Activated CD4-positive, alpha-beta T cell treated with anti-CD3 and anti-CD28 coated beads for 1 hour (primary cell): ENCODE data around the gene NPBWR2.

Experiments
- DNase-seq: peaks from one replicate; pipeline ENCODE4 v3.0.0-alpha.2; 2020

Gene NPBWR2

DNA sequence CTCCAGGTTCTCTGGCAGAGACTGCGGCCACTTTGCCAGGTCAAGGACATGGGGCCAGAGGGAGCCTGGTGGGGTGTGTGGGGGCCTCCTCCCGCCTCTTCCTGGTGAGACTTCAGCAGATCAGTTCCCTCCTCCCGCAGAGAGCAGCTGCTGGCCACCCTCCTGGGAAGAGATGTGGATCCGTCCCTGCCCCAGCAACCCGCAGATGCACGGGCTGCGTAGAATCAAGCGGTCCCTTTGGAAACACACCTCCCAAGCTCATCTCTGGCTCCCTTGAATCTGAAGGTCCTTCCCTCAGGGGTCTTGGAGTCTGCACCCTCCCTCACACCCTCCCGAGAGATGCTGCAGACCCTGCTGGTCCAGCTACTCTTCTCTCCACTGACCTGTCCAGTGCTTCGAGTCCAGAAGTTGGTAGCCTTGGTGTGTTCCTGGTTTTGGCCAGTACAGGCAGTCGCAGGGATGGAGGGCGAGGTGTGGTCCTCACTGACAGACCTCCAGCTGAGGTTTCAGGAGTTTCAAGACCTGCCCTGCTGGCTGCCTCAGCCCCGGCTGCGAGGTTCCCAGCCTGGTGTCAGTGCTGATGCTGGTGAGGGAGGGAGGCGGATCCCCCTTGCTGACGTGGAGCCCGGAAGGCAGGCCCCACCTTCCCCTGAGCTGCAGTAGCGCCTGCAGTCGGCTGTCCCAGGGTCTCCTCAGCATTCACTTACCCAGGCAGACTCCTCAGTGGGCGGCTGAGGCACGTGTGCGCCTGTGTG is at the start of gene NPBWR2:
TSS of gene NPBWR2 (minus strand) at position 585 of the 755 bp plus-strand sequence. CDS start 734 bp downstream, outside the sequence.
- DNase-seq, result no peak

DNA sequence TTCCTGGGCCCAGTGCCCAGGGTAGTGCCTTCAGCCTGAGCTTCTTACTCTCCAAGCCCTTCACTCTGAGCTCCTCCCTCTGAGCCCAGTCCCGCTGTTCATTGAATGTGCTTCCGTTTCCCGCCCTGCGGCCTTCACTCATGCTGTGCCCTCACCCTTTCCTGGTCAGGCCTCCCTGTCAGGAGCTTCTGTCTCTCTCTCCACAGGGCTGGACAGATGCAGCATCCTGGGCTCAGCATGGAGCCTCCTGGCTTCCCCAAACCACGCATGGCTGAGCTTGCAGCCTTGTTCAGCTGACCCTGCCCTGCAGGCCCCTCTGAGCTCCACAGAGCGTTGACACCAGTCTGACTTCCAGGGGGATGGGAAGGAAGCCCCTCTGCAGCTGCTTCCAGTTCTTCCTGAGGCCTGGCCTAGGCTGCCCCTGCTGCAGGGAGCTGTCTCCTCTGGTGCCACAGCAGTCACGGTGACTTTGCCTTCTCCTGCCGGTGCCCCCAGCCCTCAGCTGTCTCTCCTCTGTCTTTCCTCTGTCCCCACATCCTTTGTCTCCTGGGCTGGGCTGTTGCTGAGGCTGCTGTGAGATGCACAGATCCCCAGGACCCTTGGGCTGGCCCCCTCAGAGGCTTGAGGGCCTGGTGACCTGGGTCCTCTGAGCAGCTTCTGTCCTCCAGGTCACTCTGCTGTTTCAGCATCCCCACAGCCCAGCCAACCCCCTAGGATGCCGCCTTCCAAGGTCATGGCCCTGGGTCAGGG is 48.9 kb upstream of the NPBWR2 start:
- no peak for DNase-seq

DNA sequence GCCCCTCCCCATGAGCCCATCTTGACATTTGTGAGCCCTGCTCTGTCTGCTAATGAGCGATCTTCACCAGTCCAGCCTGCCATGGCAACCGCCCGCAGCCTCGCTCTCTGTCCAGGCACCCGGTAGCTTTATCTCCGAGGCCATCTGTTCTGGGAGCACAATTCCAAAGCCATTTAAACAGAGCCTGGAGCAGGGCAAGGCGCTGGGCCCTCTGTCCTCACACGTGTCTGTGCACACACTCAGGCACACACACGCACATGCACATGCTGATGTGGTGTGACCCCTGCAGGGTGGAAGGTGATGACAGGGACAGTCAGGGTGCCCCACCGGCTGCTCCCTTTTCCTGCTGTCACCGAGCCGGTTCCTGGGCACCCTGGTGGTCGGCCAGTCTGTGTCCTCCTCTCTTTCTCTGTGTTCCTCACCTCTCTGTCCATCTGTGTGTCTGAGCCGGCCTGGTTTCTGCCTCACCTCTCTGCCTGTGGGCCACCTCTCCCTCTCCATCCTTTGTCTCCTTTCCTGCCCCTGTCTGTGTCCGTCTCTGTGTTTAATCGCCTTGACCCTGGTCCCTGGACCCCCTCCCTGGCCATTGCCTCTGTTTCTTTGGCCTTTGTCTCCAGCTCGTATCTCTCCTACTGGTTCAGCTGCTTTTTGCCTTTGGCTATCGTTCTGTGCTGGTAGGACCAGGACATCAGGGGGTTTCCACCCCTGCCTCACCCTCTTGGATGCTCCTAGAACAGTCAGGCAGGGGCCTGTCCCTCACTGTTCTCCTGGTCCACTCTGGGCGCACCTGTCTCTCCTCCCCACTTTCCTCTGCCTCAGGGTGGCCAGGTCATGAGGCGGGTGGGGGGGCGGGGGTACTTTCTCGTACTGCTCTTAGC is 48.1 kb upstream of the NPBWR2 start:
- DNase-seq, result no peak

GRCh38 chr20:64154590-64155257 is 47.4 kb upstream of the NPBWR2 start:
- no peak for DNase-seq

DNA sequence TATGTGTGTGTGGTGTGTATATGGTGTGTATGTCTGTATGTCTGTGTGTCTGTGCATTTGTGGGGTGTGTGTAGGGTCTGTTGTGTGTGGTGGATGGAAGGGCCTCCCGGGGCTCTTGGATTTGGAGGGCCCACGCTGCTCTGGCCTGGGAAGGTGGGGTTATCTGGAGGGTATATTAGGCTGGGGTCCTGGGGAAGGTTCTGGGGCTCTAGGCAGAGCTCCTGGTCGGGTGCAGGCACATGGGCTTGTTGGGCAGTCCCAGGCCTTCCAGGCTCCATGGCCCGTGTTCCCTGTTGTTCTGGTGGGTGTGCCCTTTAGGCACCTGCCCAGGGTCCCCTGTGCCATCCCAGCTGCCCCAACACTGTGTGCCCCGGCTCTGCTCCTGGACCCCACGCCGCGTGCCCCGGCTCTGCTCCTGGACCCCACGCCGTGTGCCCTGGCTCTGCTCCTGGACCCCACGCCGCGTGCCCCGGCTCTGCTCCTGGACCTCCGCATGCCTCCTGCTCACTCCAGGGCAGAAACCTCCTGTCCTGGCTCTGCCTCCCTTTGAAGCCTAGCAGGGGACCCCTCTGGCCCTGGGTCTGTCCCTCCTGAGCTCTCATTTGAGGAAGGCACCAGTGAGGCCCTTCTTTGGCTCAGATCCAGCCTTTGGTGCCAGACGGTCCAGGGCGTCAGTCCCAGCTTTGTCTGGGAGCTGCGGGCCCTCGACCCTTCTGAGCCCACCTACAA is 46.7 kb upstream of the NPBWR2 start:
- DNase-seq, result no peak

- no peak for DNase-seq
Observed at GRCh38 chr20:64153410-64153809, 46.0 kb upstream of the NPBWR2 start.

DNA sequence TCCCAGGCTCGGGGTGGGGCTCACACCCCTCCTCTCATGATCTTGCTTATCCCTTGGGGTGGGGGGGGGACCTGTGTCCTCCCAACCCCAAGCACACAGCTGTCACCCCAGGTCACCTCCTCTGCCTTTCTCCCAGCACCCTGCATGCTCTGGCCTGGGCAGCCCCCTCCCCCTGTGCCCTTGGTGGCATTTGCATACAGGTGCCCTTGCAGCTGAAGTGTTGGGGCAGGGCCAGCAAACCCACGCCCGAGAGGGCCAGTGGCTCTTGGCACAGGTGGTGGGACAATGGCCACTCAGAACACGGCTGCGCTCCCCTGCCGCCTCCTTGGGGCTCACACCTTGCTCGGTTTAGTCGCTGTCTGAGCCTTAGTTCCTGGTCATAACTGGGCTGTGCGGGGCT is 45.5 kb upstream of the NPBWR2 start:
- no peak for DNase-seq

DNA sequence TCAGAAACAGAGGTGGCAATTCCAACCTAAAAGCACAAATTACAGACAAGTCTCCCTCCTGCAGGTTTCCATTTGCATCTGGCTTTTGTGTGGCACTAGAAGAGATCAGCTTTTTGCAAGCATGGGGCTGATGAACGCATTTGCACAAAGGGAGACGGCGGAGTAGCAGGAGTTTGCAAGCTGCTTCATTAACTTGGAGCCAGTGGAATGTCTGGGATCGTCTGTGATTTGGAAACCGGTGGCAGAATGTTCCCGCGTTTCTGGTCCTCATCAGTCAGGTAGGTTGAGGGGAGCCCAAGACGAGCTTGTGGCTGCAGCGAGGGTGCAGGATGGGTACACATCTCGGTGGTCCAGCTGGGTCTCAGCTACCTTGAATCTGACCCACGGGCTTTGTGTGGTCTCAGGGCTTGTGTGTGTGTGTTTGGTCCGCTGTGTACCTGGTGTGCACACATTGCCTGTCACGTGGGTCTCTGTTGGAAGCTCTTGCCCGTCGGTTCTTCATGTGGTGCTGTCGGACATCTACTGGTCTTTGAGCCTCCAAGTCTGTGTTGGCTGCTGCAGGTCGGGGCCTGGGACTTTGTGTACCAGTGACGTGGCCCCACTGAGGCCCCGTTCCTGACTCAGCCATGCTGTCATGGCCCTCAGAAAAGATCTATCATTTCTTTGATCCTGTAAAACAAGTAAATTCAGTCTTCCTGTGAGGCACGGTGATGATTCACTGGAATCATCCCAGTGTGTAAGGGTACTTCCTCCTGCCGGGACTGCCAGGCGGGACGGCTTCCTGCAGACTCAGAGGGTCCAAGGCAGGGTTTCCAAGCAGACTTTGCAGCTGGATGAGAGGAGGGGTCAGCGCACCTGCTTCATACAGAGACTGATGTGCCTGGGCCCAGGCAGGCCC is 44.5 kb upstream of the NPBWR2 start:
- no peak for DNase-seq

DNA sequence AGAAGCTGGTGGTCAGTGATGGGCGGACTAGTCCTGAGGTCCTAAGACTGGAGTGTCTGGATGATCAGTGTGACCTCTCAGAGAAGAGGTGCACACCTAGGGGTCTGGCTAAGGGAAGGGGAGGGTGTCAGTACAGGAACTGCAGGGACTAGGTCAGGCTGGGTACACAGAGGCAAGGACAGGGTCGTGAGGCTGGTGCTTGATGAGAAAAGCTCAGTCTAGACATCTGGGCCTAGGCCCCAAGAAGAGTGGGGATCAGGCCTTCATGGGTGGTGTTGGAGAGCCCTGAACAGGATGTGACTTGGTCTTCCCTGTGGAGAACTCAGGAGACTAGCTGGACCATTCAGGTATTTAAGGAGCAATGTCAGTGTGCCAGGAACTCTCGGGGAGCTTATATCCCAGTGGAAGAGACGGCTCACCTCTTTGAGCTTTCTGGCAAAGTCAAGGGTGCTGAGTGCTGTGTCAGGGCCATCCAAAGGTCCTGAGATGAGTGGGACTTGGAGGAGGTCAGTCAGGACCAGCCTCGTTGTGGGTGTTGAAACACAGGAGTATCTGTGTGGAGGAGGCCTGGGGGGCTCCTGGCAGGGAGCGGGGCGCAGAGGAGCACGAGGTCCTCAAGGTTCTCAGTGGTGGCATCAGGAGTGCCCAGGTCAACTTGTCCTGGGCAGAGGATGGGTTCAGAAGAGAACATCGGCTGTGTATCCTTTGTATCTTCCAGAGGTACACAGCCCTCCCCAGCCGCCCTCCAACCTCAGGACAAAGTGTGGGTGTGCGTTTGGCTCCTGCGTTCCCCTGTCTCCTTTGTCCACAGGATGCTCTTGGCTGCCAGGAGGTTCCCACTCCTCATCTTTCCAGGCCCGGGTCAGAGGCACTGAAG is 43.6 kb upstream of the NPBWR2 start:
- DNase-seq, result no peak

DNA sequence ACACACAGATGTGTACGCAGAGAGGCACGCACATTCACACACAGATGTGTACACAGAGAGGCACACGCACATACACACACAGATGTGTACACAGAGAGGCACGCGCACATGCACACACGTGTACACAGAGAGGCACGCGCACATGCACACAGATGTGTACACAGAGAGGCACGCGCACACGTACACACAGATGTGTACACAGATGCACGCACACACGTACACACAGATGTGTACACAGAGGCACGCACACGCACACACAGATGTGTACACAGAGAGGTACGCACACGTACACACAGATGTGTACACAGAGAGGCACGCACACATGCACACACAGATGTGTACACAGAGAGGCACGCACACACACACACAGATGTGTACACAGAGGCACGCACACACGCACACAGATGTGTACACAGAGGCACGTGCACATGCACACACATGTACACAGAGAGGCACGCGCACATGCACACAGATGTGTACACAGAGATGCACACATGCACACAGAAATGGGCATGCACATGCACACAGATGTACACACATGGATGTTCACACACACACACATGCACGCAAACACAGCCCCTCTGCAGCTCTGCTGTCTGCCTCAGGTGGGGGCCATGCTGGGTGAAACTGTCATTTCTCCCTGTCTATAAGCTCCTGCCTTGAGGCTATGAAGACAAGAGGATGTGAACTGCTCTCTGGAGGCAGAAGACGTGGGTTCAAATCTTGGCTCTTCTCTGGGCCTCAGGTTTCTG is 42.6 kb upstream of the NPBWR2 start:
- no peak for DNase-seq

DNA sequence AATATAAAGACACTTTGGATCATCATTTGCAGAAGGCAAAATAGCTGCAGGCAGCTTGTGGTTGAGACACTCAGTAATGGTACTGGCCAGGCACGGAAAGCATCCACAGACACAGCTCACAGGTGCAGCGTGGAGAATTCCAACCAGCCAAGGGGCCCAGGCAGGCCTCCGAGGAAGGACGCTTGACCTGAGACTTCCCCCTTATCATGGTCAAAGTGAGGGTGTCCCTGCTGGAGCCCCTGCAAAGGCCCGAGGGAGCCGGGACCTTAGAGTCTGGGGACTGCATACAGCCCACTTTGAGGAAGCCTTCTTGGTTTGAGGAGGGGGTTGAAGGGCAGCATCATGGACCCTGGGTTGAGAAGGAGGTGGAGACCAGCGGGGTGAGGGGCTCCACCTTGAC is 41.8 kb upstream of the NPBWR2 start:
- no peak for DNase-seq

DNA sequence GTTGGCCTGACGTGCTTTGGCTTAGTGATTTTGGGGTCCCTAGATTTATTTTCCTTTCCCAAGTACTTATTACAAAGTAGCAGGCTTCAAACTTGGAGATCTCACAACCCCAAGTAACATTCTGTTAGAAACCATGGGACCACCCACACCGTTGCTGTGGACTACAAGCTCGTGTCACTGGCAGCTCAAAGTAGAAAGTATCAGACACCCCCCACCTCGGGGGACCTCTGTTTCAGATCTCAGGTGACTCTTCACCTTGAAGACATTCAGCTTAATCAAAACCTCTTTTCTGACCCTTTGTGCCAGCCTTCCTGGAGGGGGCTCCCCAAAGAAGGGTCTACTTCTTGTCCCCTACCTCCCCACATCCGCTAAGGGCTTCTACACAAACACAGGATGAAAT is 41.2 kb upstream of the NPBWR2 start:
- no peak for DNase-seq

DNA sequence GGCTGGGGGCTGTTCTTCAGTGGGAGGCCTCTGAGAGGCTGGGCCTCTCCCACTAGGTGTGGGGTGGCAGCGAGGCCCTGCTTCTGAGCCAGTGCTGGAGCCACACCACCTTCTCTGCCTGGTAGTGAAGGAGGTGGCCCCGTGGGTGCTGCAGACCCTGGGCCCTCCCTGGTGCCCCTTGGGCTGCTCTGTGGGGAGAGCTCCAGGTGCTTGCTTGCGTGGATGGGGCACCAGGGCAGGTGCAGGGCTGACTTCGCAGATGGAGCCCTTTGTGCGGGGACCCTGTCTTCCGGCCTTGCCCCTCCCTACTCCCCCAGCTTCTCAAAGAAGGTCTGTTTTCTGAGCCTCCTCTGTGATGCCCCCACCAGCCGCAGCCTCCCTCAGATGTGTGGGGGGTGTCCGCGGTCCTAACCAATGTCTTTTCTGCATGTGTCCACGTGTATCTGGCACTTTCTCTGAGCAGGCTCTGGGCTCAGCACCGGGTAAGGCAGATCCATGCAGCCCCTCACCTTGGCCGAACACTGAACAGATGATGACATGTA is 39.6 kb upstream of the NPBWR2 start:
- DNase-seq, result no peak

DNA sequence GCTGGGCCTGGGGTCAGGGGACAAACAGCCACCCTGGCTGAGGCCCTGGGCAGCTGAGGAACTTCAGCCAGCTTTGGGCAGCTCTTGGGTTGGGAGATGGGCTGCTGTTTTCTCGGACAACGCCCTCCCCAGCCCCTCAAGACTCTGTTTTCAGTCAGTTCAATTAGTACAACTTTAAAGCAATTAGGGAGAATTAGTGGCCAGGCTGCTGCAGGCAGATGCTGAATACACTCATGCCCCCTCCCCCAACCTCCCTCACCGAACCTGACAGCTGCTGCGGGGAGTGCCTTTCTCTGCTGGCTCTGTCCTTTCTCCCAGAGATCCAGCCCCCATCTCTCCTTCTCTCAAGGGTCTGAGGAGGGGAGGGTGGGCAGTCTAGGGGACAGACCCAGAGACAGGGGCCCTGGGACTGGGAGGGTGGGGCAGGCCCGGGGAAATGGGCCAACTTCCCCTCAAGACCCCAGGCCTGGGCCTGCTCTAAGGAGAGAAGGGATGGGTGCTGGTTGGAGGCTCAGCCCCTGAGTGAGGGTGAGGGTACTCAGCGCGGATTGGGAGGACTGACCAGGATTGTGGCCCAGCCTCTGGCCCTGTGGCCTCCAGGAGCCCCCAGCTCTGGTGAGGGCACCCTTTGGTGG is 39.1 kb upstream of the NPBWR2 start:
- DNase-seq, result no peak

DNA sequence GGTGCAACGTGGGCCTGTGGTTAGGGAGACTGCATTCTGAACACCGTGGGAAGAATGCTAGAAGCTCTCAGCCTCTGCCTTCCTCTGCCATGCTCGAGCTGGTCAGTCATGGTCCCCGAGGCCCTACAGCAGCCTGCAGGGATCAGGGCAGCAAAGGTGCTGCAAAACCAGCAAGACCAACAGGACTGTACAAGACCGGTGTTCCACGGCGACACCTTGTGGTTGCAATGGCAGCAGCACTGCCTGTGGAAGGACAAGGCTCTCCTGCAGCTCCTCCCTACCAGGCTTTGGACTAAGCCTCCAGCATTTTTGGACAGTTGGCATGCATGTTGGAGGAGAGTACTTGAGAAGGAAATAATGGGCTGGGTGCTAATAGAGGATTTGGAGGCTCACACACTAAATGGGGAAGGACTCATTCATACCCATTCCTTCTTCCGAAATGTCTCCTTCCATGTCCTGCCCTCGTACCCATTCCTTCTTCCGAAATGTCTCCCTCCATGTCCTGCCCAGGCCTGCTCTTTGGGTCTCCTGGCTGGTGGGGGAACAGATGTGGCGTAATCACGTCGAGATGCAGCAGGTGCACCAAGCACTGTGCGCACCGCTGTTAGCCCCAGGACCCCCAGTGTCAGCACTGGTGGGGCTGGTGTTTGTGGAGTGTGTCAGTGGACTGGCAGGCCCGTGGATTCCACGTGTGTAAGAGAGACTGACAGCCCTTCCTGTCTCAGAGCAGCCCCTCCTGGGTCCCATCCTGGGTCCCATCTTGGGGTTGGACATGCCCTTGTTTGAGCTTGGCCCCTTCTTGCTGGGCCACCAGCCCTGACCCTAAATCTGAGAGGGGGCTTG is 38.3 kb upstream of the NPBWR2 start:
- DNase-seq, result no peak

DNA sequence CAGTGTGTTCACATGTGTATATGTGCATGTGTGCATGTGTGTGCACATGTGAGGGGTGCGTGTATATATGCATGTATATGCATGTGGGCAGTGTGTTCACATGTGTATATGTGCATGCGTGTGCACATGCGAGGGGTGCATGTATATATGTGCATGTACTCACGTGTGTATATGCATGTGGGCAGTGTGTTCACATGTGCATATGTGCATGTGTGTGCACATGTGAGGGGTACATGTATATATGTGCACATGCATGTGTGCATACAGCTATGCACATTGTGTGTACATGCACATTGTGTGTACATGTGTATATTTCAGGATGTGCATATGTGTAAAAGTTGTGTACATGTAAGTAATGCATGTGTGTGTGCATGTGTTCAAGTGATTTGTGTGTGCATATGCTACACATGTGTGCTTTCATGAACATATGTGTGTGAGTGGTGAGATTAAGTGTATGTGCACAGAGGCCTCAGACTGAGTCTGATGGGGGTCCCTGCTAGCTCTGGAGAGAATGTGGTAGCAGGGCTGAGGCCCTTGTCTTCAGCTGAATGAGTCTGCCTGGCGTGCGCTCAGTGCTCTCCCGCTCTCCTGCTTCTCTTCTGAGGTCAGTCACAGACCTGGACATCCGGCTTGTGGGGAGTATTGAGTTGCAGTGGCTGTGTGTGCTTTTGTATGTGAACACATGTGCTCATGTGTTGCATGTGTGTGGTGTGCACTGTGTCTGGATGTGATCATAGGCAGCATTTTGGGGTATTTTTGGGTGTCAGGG is 37.0 kb upstream of the NPBWR2 start:
- DNase-seq, result no peak
